NCI-H1417 (cell line): ENCODE measurements around the gene MPG.
A peak's percentile ranks its signal among the peaks of the same experiment; 100 is the strongest.

ENCODE experiments used
- DNase-seq, 3 experiments: peaks; one replicate each; lab custom pipeline; 2025; lab: John Stamatoyannopoulos, UW

The MPG gene

DNA sequence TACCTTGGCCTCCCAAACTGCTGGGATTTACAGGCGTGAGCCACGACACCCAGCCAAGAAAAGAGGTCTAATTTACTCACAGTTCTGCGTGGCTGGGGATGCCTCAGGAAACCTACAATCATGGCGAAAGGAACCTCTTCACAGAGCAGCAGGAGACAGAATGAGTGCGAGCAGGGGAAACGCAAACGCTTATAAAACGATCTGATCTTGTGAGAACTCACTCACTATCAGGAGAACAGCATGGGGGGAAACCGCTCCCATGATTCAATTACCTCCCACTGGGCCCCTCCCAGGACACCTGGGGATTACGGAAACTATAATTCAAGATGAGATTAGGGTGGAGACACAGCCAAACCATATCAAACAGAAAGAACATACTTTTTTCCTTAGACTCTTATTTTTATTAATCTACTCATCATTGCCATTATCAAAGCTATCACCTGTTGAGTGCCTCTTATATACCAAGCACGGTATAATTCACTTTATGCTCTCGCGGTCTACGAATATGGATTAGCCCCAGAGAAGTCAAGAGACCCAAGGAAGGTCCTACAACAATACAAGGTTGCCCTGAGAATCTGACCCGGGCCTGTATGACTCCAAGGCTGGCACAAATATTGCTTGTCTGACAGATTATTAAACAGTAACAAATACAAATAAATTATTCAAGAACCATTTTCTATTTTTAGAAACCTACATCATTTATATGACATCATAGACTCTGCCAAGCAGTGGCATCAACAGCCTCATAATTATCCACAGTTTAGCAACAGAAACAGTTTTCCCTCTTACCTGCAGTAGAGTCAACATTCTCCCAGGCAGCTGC, 27.0 kb upstream of the MPG start:
- DNase-seq, result peak in 1 of 3 experiments; percentile 6

DNA sequence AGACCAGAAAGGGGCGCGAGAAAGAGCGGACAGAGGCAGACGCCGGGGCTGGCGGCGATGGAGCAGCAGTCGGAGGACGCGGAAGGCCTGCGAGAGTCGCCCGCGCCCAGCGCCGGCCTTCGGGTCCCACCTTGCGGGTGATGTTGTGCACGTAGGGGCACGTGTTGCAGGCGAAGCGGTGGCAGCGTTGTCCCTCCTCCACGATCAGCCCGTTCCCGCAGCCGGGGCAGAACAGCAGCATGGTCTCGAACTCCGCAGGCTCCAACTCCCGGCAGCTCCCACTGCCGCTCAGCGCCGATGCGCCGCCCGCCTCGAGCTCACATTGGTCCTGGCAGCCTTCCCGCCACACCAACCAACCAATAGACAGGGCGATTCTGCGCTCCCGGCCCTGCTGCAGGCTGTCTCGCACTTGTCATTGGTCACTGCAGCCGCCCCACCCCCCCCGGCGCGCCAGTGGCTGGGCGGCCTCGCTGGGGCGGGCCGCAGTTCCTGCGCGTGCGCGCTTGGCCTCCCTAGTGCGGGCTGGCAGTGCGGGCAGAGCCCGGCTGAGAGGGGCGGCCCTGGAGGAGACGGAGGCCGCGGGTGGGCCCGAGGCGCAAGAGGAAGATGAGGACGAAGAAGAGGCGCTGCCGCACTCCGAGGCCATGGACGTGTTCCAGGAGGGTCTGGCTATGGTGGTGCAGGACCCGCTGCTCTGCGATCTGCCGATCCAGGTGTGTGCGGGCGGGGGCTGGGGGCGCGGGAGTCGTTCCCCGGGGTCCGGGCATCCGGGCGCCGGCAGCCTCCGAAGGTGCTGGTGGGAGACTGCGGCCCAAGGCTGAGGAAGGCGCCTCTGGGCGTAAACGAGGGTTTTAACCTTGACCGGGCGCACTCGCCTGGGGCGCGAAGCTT, 24.4 kb upstream of the MPG start, which contains the start of the genes POLR3K and SNRNP25:
Gene POLR3K, minus strand, starts transcription at position 263 of the 891 bp plus-strand sequence. Its CDS starts 22 bp downstream, at position 241.
Gene SNRNP25, plus strand, starts transcription at position 483 of the 891 bp plus-strand sequence. Its CDS starts 189 bp downstream, at position 672.
- peak; percentile 98 to 99 (median 98) for DNase-seq

DNA sequence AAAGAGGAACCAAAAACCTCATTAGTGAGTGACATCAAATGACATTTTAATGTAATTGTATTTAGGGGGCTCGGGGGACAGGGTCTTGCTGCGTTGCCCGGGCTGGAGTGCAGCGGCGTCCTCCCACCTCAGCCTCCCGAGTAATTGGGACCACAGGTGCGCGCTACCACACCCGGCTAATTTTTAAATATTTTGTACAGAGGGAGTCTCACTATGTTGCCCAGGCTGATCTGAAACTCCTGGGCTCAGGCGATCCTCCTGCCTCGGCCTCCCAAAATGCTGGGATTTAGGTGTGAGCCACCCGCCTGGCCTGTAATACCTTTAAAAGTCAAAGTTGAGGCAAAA, 23.8 kb upstream of the MPG start:
- DNase-seq, result no peak

DNA sequence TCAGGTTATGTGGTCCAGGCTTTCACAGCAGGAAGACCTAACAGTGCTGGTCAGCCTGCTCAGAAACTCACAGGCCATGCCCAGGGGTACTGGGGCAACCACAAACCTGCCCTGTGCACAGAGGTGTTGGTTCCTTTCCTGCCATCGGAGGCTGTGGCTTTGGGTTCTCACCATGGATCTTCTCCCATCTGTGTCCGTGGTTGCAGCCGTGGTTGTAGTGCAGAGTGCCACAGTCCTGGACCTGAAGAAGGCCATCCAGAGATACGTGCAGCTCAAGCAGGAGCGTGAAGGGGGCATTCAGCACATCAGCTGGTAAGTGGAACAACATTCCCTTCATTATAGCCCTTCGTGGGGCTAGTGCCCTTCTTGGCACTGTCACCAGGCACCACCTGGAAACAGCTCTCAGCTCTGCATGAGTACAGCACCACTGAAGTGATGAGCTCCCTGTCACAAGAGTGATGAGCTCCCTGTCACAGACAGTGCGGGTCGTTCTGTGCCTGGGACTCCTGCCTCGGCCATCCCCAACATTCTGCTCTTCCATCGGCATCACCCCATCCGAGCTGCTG, 22.4 kb upstream of the MPG start:
- no peak for DNase-seq

DNA sequence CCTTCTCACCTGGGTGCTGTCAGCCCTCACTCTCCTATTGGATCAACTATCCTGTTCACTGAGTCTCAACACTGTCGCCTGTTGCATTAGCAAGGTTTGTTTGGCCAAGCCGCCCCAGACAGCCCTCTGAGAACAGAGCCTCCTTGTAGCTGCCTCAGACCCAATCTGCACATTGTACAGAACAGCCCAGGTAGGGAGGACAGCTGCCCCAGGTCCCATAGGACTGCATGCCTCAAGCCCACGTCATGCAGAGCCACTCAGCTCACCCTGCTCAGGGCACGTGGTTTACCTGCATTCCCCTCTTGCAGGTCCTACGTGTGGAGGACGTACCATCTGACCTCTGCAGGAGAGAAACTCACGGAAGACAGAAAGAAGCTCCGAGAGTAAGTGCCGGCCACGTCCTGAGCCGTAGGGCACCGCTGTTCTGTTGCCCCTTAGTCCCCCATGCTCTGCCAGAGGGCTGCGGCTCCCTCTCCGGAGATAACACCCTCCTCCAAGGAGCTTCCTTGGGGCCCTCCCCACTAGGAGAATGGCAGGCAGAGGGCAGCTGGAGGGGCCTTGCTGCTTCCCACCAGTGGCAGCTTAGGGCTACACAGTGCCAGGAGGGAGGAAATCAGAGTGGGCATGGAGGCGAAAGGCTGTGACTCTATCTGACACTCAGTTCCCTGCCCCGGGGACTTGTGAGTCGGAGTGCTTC, 21.6 kb upstream of the MPG start:
- DNase-seq, result no peak

DNA sequence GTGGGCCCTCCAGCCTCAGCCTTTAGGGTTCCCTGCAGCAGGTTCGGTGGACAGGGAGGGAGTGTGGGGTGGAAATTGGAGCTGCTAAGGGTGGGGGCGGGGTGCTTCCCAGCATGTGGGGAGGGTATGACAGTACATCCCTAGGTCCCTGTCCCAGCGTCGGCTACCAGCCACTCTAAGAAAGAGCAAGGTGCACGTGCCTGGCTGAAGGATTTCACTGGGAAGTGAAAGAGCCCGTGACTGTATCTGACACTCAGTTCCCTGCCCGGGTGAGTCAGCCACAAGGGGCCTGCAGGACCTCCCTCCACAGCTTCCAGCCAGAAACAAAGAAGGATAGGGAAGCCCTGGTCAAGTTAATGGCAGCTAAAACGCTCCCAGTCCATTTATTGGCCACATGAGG, 20.3 kb upstream of the MPG start:
- DNase-seq, result no peak

DNA sequence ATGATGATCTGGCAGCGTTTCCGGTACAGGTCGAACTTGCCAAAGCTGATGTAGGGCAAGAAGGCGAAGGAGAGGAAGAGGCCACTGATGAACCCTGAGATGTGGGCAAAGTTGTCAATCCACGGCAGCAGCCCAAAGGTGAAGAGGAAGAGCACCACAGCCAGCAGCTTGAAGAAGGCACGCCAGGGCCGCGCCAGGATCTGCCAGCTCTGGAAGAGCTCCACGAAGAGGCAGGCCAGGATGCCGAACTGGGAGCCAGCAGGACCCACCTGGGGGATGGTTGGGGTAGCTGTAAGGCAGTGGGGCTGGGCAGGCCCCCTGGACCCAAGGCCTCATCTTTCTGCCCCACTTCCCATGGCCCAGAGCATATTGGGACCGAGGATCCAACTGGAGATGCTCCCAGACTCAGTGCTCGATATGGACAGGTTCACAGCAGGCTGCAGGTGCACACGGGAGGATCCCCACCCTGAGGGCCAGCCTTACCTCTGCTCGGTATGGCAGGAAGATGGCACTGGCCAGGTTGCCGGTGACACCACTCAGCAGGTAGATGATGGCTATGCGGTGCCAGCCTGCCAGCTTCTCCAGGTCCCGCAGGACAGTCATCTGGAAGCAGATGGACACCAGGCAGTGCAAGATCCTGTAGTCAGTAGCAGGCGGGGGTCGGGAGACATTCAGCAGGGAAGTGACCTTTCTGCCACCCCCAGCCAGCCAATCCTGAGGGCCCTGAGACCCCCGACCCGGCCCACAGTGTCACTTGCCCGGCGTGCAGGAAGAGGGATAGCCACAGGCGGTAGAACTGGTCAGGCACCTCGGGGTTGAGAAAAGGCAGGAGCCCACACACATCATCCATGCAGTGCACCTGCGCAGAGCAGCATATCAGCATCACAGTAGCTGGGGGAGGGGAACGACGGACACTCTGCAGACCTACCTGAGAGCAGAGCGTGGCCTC, 19.3 kb upstream of the MPG start:
- no peak for DNase-seq

DNA sequence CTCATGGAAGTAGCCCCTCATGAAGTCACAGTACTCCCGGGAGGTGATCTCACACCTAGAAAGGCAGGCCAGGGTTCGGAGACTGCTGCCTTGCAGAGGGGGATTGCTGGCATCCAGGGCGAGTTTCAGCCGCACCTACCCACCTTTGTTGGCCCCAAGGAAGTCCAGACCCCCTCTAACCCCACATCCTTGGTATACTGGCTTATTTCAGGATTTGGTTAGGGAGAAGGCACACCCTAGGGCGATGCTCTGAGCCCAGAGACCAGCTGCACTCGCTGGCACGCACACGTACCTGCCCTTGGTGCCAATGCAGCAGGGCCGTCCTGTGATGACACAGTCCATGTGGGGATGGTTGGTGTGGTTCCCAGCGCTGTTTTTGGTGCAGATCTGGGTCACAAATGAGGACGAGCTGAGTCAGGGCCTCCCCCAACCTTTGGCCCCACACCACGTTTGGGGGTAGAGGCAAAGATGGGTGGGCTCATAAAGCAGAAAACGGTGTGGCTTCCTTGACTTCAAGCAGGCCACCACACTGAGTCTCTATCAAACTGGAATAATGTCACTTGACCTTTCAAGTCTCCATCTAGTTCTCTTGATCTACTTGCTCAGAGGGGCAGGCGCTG, 18.5 kb upstream of the MPG start:
- DNase-seq, result no peak

DNA sequence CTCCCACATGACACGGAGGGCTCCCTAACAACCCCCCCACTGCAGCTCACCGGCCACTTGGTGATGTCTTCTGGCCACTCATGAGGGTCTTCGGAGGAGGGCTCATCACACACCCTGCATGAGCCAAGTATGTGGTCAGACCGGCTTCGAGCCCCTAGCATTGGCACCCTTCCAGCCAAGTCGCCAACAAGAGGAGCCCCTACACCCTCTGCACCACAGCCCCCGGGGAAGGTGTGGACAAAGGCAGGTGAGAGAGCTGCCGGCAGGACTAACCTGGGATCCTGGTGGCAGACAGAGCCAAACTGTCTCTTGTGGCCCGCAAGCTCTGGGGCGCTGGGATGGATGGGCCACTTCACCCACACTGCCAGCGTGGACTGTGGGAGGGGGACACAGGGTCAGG, 17.9 kb upstream of the MPG start:
- DNase-seq, result no peak

DNA sequence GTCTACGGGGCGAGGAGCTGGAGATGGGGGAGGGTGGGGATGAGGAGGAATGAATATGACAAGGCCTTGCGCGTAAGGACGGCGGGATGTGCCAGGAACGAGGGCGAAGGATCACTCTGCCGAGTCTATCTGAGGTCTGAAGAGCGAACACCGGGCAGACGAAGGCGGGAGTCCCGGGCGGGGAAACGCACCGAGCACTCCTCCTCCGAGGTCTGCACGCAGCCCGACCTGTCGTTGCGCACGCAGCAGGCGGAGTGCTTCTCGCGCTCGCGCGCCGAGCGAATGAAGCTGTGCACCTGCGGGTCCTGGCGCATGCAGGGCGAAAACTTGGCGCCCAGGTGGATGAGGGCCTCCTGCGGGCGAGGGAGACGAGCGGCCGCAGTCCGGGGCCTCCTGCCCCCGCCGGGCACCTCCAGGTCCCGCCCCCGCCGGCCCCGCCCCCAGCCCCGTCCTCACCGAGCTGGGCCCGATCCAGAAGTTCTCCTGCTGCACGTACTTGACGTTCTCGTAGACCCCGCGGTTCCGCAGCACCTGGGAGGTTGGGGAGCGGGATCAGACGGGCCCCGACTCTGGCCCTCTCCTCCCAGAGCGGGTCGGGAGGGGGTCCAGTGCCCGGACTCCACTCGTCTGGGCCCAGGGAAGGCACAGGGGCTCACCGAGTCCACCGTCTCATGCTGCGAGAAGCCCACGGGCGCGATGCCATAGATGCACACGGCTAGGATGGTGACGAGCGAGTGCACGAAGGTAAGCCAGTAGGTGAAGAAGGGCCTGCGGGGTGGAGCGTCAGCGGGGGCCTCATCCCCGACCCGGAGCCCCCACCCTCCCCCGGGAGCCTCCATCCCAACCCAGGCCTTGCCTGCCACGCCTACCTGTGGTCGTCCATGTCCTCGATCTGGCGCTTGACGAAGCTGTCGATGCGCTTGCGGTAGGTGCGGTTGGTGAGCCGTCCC, 16.8 kb upstream of the MPG start:
- no peak for DNase-seq

DNA sequence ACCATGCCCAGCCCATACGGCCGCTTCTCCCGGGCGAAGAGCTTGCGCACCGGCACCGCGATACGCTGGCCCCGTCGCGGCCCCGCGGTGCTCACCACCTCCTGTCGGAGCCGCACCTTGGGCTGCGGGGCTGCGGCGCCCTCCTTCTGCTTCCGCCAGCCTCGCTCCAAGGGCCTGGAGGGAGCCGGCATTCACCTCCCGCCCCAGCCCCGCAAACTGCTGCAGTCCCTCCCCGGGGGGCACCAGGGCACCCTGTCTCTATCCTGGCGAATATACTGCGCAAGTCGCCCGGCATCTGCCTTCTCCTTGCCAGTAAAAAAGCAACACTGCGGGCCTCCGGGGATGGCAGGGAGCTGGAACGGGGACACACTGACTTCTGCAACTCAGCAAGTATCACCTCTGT, 16.1 kb upstream of the MPG start:
- no peak for DNase-seq

DNA sequence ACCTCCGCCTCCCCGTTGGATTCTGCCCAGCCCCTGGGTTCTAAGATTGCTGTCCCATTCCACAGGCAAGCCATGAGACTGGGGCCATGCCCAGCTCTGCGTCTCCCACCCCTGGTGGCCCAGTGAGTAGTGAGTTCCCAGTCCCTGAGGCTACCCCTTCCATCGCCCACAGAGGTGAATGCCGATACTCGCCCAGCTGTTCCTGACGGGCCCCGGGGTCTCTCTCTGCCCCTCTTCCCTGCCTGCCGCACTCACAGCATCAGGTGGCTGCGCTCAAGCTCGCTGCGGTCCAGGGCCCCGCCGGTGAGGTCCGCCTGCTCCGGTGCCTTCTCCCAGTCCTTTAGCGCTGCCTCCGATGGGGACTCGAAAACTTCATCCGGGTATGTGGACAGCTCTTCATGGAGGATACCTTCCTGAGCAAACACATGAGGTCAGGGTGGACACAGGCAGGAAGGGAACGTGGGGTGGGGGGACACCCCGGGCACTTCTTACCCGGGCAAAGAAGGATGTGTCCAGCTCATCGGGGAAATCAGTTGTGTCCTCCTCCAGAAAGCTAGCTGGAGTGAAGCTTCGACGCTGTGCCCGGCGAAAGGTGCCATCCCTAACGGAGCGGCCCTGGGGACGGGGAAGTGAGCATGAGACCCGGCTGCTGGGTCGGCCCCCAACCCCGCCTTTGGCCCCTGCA, 15.6 kb upstream of the MPG start:
- no peak for DNase-seq

DNA sequence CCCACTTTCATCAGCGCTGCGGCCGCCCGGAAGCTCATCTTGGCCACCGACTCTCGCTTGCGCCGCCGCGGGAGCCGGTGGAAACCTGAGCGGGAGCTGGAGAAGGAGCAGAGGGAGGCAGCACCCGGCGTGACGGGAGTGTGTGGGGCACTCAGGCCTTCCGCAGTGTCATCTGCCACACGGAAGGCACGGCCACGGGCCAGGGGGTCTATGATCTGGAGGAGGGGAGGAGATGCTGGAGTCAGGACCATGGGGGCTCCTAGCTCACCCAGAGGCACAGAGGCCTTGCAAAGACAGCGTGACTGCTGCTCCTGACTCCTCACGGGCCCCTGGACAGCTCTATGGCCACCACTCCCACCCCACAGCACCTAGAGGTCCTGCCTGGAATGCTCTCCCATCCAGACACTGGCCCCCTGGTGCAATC, 15.0 kb upstream of the MPG start:
- DNase-seq, result no peak

DNA sequence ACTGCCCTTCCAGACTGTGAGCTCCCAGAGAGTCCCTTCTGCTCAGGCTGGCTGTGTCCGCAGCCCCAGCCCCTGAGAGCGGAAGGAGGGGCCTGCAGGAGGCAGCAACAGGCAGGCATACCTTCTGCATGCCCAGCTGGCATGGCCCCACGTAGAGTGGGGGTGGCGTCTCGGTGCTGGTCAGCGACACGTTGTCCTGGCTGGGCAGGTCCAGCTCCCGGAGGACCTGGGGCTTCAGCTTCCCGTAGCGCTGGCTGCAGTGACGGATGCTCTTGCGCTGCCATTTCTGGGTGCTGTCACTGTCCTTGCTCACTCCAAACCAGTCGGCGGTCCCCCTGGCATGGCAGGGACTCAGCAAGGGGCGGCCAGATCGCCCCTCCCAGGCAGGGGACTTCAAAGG, 14.6 kb upstream of the MPG start:
- DNase-seq, result no peak

DNA sequence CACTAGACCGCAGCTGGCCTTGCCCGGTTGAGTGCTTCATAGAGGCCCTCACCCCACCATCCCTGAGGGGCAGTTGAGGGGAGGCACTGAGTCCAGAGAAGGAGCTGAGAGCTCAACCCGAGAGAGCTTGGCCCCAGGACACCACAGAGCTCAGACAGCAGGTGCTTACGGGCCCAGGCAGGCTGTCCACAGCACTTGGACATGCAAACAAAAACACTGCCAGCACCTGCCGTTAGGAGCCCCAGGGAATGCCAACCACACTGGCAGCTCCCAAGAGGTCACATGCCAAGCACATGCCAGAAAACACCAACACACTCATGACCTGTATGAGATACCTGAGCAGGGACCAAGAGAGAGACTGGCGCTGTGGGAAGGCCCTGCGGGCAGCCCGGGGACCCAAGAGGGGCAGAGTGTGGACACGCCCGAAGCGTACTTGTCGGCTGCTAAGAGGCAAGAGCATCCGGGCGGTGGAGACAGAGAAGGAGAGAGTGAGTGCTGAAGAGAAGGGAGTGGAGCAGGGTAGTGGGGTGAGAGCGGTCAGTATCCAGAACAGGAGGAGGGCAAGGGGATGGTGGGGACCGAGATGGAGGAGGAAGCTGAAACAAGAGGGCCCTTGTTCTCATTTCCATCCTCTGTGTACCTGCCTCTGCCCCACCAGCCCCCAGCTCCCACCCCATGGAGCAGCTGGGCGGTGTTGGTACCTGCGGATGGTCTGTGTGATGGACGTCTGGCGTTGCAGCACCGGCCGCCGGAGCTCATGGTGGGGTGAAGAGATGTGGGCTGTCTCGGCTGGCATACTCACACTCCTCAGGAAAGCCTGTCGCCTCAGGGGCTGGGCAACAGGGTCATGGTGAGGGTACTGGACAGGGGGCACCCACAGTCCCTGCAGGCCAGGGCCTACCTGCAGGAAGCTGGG, 13.8 kb upstream of the MPG start:
- peak; percentile 51 to 82 (median 58) for DNase-seq

DNA sequence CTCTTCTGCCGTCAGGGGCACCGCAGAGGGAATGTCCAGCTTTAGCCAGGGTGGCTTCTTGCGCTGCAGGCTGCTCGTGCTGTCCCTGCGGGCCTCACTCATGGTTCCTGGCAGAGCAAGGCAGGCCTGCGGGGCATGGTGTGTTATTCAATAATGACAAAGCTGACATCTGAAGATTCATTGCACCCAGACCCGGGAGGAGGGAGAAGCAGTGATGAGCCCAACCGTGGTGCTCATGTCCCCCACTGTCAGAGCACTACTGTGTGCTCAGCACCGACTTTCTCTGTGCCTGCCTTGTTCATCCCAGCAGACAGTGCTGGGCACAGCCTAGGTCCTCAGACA, 13.1 kb upstream of the MPG start:
- no peak for DNase-seq

DNA sequence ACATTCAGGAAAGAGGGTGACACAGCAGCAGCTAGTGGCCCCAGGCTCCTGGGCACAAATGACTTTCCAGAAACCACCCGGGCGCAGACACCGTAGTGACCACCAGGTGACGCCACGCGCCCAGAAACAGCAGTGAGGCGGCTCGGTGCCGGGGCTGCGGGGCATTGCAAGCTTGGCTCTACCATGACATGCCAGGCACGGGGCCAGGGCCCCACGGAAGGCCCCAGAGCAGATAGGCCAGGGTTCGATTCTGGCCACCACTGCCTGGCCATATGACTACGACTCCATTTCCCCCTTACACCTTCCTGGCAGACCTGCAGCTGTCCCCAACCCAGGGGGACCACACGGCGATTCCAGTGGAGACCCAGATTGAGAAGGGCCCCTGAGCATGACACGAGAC, 12.3 kb upstream of the MPG start:
- DNase-seq, result peak; percentile 37 to 88 (median 74)
